Esophagus (tissue), 2 donors: ENCODE results near the gene C16orf90. TPM values are rescaled to one million over a fixed set of nuclear protein-coding genes. Genes with fewer than 3 reads are reported as not detected.
"Not testable (repeated sequence)": the region's sequence is repeated elsewhere in the genome, so short reads cannot be mapped to it uniquely, and the experiment has no call there.

ENCODE experiments used
- H3K27ac ChIP-seq, 2 donors: one replicate each; pipeline ENCODE4 v1.5.1; 2013; ENCODE audit warnings: low read depth in 2 of 2, mild to moderate bottlenecking in 2 of 2, inconsistent platforms in 1 of 2, low read length in 1 of 2, moderate library complexity in 1 of 2
- H3K27me3 ChIP-seq, 2 donors: one replicate each; pipeline ENCODE4 v1.6.1; 2013; ENCODE audit warnings: low read length in 2 of 2, control low read depth in 1 of 2, mild to moderate bottlenecking in 1 of 2; ENCODE audit not compliant: insufficient read depth in 2 of 2, control insufficient read depth in 1 of 2
- H3K36me3 ChIP-seq, 2 donors: one replicate each; pipeline ENCODE4 v1.6.1; 2013; ENCODE audit warnings: low read length in 1 of 2; ENCODE audit not compliant: control insufficient read depth in 2 of 2, insufficient read depth in 2 of 2
- H3K4me1 ChIP-seq, 2 donors: one replicate each; pipeline ENCODE4 v1.6.1; 2013; ENCODE audit warnings: low read length in 1 of 2; ENCODE audit not compliant: control insufficient read depth in 2 of 2, insufficient read depth in 2 of 2
- H3K4me3 ChIP-seq, 2 donors: one replicate each; pipeline ENCODE4 v1.5.1; 2013; ENCODE audit warnings: low read length in 2 of 2, mild to moderate bottlenecking in 2 of 2, low read depth in 1 of 2, moderate library complexity in 1 of 2
- H3K9me3 ChIP-seq, 2 donors: one replicate each; pipeline ENCODE4 v1.6.1; 2013; ENCODE audit warnings: mild to moderate bottlenecking in 2 of 2, low read depth in 1 of 2, low read length in 1 of 2, moderate library complexity in 1 of 2; ENCODE audit not compliant: control insufficient read depth in 2 of 2, insufficient read depth in 1 of 2
- WGBS, 2 donors: extraction: QIAGEN DNeasy Blood & Tissue Kit; methylation state at CpG; one replicate each; pipeline ENCODE4 v1.1.7; 2013; 5-methylcytosine and 5-hydroxymethylcytosine counted together
- polyA plus RNA-seq, 2 donors: library from polyadenylated mRNA; stranded (reverse); fragments of 200-250 nt; gene quantifications; one replicate each; pipeline ENCODE4 v1.2.3, GENCODE V29; 2013
- donor health status: healthy with polysubstance abuse.
- donor health status: Bipolar disorder and iron deficiency.

Gene C16orf90
- polyA plus RNA-seq, 2 donors = not detected

GRCh38 chr16:3478242-3478925, 16.9 kb downstream of the C16orf90 start:
- H3K9me3 ChIP-seq = no peaks in the 10 kb centered on the region
- WGBS, 2 donors = 78 to 84% methylated on average over 11 of the region's 11 CpGs
- no peaks in the 10 kb centered on the region for H3K4me1 ChIP-seq
- no peaks in the 10 kb centered on the region for H3K27me3 ChIP-seq
- no peak overlapping the region for H3K4me3 ChIP-seq
- peaks cover 6 to 36% of the 10 kb centered on the region in 2 donors for H3K36me3 ChIP-seq
- no peak overlapping the region for H3K27ac ChIP-seq

DNA sequence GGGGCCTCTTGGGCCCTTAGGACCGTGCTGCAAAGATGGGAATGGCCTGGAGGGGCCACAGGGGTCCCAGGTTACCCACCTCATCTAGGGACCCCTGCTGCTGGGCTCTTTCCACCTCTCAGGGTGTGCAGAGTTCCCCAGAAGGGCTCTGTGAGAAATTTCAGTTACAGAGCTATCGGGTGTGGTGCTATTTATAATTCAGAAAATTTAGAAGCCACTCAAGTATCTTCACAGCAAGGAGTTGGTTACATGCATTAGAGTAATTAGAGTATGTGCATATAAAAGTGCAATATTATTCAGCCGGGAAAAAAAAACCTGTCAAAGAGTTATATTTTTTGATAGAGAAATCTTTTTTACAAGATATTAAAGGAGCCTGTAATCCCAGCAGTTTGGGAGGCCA, 18.9 kb downstream of the C16orf90 start:
- Histone ChIP-seq H3K4me1 (peaks cover 0 to 6% of the 10 kb centered on the region in 2 donors), H3K36me3 (peaks cover 0 to 24% of the 10 kb centered on the region in 2 donors), H3K4me3 (no peak overlapping the region), H3K27me3 (no peaks in the 10 kb centered on the region), H3K27ac (no peak overlapping the region), H3K9me3 (no peaks in the 10 kb centered on the region)
- WGBS, 2 donors = 92 to 99% methylated on average over 3 of the region's 3 CpGs

DNA sequence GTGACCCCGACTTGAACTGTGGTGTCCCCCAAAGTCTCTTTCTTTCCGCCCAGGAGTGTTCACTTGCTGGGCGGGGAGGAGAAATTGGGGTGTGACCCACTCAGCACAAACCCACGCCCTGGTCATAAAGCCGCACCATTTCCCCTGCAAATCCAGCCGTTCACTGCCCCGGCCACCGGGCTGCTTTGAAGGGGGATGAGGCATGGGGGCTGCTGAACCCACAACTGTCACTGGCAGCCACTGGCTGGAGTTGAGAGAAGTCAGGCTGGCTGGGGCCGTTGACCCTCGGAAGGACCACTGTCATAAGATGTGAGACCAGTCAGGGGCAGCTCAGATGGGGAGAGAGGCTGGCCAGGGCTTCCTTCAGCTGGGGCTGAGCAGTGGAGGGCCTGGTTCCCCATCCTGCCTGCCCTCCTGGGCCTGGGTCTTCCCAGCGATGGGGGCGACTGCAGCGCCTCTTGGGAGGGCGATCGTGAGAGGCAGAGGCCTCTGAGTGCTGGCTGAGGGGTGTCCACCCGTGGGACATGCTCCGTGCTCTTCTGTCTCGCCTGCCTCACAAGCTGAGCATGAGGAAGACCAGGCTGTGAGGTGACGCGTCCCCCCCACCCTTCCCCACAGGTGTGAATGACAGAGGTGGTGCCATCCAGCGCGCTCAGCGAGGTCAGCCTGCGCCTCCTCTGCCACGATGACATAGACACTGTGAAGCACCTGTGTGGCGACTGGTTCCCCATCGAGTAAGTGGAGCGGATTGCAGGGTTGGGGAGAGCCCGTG, 19.5 kb downstream of the C16orf90 start:
- Histone ChIP-seq H3K36me3 (peaks cover 0 to 22% of the 10 kb centered on the region in 2 donors), H3K27ac (no peak overlapping the region), H3K4me1 (peaks cover 0 to 6% of the 10 kb centered on the region in 2 donors), H3K9me3 (no peaks in the 10 kb centered on the region), H3K27me3 (no peaks in the 10 kb centered on the region), H3K4me3 (no peak overlapping the region)
- 93 to 94% methylated on average over 29 of the region's 29 CpGs for WGBS, 2 donors

- WGBS, 2 donors = 96 to 99% methylated on average over 7 of the region's 7 CpGs
- not testable (repeated sequence) for H3K9me3 ChIP-seq, H3K27me3 ChIP-seq, H3K4me3 ChIP-seq, H3K4me1 ChIP-seq, H3K27ac ChIP-seq
- peaks cover 0 to 20% of the 10 kb centered on the region in 2 donors for H3K36me3 ChIP-seq
Observed at GRCh38 chr16:3474870-3475269, 20.4 kb downstream of the C16orf90 start.

DNA sequence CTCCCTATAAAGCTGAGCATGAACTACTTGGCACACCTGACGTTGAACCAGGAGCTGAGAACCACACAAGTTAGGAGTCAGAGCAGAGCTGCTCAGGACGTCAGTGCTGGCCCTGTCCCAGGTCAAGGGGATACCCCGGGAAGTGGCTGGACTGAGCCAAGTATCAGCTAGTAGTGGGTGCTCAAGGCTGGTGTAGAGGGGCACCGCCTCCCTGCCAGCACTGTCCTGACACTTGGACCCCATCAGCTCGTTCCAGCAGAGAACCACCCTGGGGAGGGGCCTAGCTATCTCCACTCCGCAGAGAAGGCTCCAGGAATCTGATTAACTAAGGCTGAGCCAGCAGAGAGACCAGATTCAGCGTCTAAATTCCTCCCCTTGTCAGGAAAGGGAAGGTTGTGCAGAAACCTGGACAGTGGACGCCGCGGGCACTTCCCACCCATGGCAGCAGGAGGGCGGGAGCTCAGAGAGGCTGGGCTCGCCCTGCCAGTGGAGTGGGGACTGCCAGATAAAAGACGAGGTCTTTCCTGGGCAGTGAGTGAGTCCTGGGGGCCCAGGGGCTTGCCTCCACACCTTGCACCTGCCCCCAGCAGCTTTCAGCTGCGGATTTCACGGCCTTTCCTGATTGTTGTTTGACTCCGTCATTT, 21.0 kb downstream of the C16orf90 start:
- Histone ChIP-seq H3K9me3 (no peaks in the 10 kb centered on the region), H3K4me1 (peaks cover 4 to 6% of the 10 kb centered on the region in 2 donors), H3K27ac (no peak overlapping the region), H3K36me3 (peaks cover 0 to 16% of the 10 kb centered on the region in 2 donors), H3K4me3 (no peak overlapping the region), H3K27me3 (no peaks in the 10 kb centered on the region)
- 79 to 87% methylated on average over 16 of the region's 16 CpGs for WGBS, 2 donors

DNA sequence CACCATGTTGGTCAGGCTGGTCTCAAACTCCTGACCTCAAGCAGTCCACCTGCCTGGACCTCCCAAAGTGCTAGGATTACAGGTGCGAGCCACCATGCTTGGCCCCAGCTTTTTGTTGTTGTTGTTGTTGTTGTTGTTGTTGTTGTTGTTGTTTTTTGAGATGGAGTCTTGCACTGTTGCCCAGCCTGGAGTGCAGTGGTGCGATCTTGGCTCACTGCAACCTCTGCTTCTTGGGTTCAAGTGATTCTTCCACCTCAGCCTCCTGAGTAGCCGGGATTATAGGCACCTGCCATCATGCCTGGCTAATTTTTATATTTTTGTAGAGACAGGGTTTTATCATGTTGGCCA, 21.7 kb downstream of the C16orf90 start:
- not testable (repeated sequence) for H3K4me3 ChIP-seq, H3K27ac ChIP-seq, H3K9me3 ChIP-seq, H3K27me3 ChIP-seq, H3K4me1 ChIP-seq
- peaks cover 0 to 14% of the 10 kb centered on the region in 2 donors for H3K36me3 ChIP-seq
- 87 to 96% methylated on average over 3 of the region's 3 CpGs for WGBS, 2 donors

- peaks cover 6 to 9% of the 10 kb centered on the region in 2 donors for H3K4me1 ChIP-seq
- H3K9me3 ChIP-seq = no peaks in the 10 kb centered on the region
- WGBS, 2 donors = 87 to 88% methylated on average over 10 of the region's 10 CpGs
- H3K36me3 ChIP-seq = peaks cover 0 to 14% of the 10 kb centered on the region in 2 donors
- no peaks in the 10 kb centered on the region for H3K27me3 ChIP-seq
- H3K4me3 ChIP-seq = no peak overlapping the region
- no peak overlapping the region for H3K27ac ChIP-seq
Observed at GRCh38 chr16:3472878-3473595, 22.3 kb downstream of the C16orf90 start.

DNA sequence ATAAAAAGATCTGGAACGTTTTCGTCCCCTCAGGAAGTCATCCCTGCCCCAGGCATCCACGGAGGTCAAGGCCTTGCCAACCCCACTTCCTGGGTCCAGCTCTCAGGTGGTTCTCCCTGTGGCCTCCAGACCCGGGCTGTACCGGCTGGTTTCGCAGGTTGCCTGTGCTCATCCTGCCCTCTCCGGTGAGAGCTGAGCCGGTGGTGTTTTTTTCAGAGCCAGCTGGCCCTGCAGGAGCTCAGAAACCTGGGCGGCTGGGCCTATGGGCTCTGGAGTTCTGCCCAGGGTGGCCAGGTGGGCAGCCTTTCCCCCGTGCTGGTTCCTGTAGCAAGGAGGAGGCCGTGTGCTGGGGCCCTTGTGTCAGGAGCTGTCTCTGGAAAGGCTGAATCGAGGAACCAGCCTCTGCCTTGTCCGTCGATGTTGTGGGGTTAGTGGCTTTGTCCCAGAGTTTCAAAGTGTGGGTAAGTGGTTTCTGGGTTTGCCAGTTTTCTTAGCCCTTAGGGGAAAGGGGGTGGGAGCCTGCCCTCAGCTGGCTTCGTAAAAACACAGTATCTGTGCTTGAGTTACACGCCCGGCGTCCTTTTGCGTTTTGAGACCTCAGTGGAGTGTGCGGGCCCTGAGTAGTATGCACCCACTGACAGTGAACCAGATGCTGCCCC, 23.6 kb downstream of the C16orf90 start:
- peaks cover 6 to 16% of the 10 kb centered on the region in 2 donors for H3K4me1 ChIP-seq
- H3K36me3 ChIP-seq = peaks cover 0 to 20% of the 10 kb centered on the region in 2 donors
- 89 to 92% methylated on average over 20 of the region's 20 CpGs for WGBS, 2 donors
- no peak overlapping the region for H3K27ac ChIP-seq
- H3K27me3 ChIP-seq = no peaks in the 10 kb centered on the region
- no peak overlapping the region for H3K4me3 ChIP-seq
- no peaks in the 10 kb centered on the region for H3K9me3 ChIP-seq

DNA sequence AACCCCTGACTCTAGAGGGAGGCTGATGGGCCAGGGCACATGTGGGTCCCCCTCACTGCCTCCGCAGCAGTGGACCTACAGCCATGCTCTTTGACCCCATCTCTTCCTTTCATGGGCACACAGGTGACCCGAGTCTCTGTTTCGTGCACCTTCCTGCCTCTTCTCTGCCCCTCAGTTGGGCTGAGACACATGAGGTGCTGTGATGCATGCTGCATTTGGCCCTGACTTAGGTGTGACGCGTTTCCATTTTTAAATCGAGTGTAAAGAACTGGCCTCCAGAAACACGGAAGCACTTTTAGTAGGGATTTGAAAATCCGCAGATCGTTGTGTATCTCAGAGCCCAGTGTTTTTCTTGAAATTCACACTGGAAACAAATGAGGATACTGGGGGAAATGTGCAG, 24.6 kb downstream of the C16orf90 start:
- H3K27ac ChIP-seq = no peak overlapping the region
- 81 to 95% methylated on average over 9 of the region's 9 CpGs for WGBS, 2 donors
- no peak overlapping the region for H3K4me3 ChIP-seq
- no peaks in the 10 kb centered on the region for H3K27me3 ChIP-seq
- H3K4me1 ChIP-seq = peaks cover 6 to 16% of the 10 kb centered on the region in 2 donors
- H3K36me3 ChIP-seq = peaks cover 4 to 23% of the 10 kb centered on the region in 2 donors
- H3K9me3 ChIP-seq = no peaks in the 10 kb centered on the region
